Natural killer cell (primary cell): ENCODE data around the gene THSD4. TPM values are rescaled to one million over a fixed set of nuclear protein-coding genes. Genes with fewer than 3 reads are reported as not detected.

Source experiments
- ATAC-seq, 3 donors: fragments of 150-1000 bp in 2 of 3; fragments of 200-7000 bp in 1 of 3; cut with Tn5 transposase; 1 replicate in 1 of 3; 2 replicates in 2 of 3; pipeline ENCODE4 v1.10.0; 2021; ENCODE audit warnings: mild to moderate bottlenecking in 2 of 3, moderate library complexity in 2 of 3
- DNase-seq, 2 donors: peaks; one replicate each; pipeline versions ENCODE4 v3.0.0 to v3.0.0-alpha.2; 2013 to 2021; ENCODE audit warnings: mixed read lengths in 1 of 2
- H3K27ac ChIP-seq: one replicate; pipeline ENCODE4 v1.5.1; 2013; ENCODE audit warnings: mild to moderate bottlenecking, low read length
- H3K27me3 ChIP-seq: one replicate; pipeline ENCODE4 v1.6.1; 2013; ENCODE audit warnings: low read length; ENCODE audit not compliant: control insufficient read depth, insufficient read depth
- H3K36me3 ChIP-seq: one replicate; pipeline ENCODE4 v1.6.1; 2013; ENCODE audit warnings: low read length; ENCODE audit not compliant: control insufficient read depth, insufficient read depth
- H3K4me1 ChIP-seq: one replicate; pipeline ENCODE4 v1.6.1; 2013; ENCODE audit warnings: low read length; ENCODE audit not compliant: control insufficient read depth, insufficient read depth
- H3K4me3 ChIP-seq: one replicate; pipeline ENCODE4 v1.5.1; 2013; ENCODE audit warnings: low read length
- H3K9me3 ChIP-seq: one replicate; pipeline ENCODE4 v1.6.1; 2013; ENCODE audit warnings: low read length; ENCODE audit not compliant: control insufficient read depth, insufficient read depth
- H3K27ac Mint-ChIP-seq, 2 donors: one replicate each; pipeline ENCODE4 v1.8.0; 2022; ENCODE audit warnings: mild to moderate bottlenecking in 2 of 2, mixed read lengths in 2 of 2, moderate library complexity in 1 of 2
- H3K27me3 Mint-ChIP-seq, 2 donors: one replicate each; pipeline ENCODE4 v1.8.0; 2022; ENCODE audit warnings: low read depth in 2 of 2, mixed read lengths in 2 of 2
- H3K36me3 Mint-ChIP-seq: one replicate; pipeline ENCODE4 v1.8.0; 2022; ENCODE audit warnings: mixed read lengths
- H3K4me1 Mint-ChIP-seq, 2 donors: one replicate each; pipeline ENCODE4 v1.8.0; 2022; ENCODE audit warnings: mixed read lengths in 2 of 2
- H3K4me3 Mint-ChIP-seq: one replicate; pipeline ENCODE4 v1.8.0; 2022; ENCODE audit warnings: mild to moderate bottlenecking, moderate library complexity, mixed read lengths
- H3K9me3 Mint-ChIP-seq, 2 donors: one replicate each; pipeline ENCODE4 v1.8.0; 2022; ENCODE audit warnings: mixed read lengths in 2 of 2
- WGBS: methylation state at CpG from one replicate; pipeline ENCODE4 v1.1.7; 2013; ENCODE audit warnings: missing lambda C conversion rate; ENCODE audit not compliant: insufficient coverage; 5-methylcytosine and 5-hydroxymethylcytosine counted together
- intact Hi-C: fragments of 100-400 bp; cut with micrococcal nuclease; formaldehyde crosslinking; loops from one replicate; pipeline ENCODE4 v1.14.2; 2022
- total RNA-seq, 4 donors: library from RNA; stranded (reverse); fragments of 120-200 nt in 1 of 4; gene quantifications; one replicate each; pipeline versions ENCODE4 v1.2.3 to v1.2.4, GENCODE V29; 2013 to 2022
- TF ChIP-seq, protein P1 (sequence below): fragments of 200-600 bp; IDR thresholded peaks from one replicate; pipeline ENCODE4 v1.8.0; 2022; ENCODE audit warnings: antibody characterized with exemption

Gene THSD4
- total RNA-seq, 3 donors from 2014 or later (not counting 1 experiment from before 2014, with no cell fraction given) = not detected

GRCh38 chr15:71612869-71613268 is 497.6 kb downstream of the THSD4 start:
- Histone ChIP-seq H3K4me1 (no peaks in the 10 kb centered on the region), H3K27me3 (no peaks in the 10 kb centered on the region), H3K9me3 (no peaks in the 10 kb centered on the region), H3K27ac (no peak overlapping the region), H3K4me3 (no peak overlapping the region), H3K36me3 (no peaks in the 10 kb centered on the region)
- Mint-ChIP-seq H3K36me3 (no peaks in the 10 kb centered on the region), H3K9me3 (no peaks in the 10 kb centered on the region), H3K4me3 (no peak overlapping the region), H3K27me3 (peaks cover 10 to 41% of the 10 kb centered on the region in 2 donors), H3K27ac (no peak overlapping the region), H3K4me1 (no peaks in the 10 kb centered on the region)
- TF ChIP-seq, protein P1, sequence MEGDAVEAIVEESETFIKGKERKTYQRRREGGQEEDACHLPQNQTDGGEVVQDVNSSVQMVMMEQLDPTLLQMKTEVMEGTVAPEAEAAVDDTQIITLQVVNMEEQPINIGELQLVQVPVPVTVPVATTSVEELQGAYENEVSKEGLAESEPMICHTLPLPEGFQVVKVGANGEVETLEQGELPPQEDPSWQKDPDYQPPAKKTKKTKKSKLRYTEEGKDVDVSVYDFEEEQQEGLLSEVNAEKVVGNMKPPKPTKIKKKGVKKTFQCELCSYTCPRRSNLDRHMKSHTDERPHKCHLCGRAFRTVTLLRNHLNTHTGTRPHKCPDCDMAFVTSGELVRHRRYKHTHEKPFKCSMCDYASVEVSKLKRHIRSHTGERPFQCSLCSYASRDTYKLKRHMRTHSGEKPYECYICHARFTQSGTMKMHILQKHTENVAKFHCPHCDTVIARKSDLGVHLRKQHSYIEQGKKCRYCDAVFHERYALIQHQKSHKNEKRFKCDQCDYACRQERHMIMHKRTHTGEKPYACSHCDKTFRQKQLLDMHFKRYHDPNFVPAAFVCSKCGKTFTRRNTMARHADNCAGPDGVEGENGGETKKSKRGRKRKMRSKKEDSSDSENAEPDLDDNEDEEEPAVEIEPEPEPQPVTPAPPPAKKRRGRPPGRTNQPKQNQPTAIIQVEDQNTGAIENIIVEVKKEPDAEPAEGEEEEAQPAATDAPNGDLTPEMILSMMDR = no peak
- DNase-seq = no peak
- 91% methylated on average over 2 of the region's 2 CpGs for WGBS
- no peak for ATAC-seq
- intact Hi-C loops = no loop called here

DNA sequence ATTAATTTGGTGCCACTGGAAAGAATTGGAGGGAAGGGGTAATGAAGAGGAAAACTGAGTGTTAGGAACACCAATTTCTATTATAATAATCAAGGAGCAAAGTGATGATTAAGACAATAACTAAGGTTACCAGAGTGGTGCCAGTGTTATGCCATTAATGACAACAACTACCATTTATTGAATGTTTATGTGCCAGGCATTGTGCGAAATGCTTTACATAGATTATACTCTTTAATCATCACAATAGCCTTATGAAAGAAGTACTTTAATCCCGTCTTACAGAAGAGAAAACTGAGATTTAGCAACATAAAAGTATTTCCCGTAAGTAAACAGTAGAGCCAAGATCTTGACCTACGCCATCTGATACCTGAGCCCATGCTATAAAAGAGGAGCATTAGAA is 507.8 kb downstream of the THSD4 start:
- no peaks in the 10 kb centered on the region for H3K4me1 Mint-ChIP-seq
- no peak overlapping the region for H3K27ac Mint-ChIP-seq
- no peak for DNase-seq
- WGBS = 84% methylated on average over 4 of the region's 4 CpGs
- H3K9me3 Mint-ChIP-seq = no peaks in the 10 kb centered on the region
- Histone ChIP-seq H3K4me1 (no peaks in the 10 kb centered on the region), H3K27me3 (no peaks in the 10 kb centered on the region), H3K27ac (no peak overlapping the region), H3K36me3 (no peaks in the 10 kb centered on the region), H3K9me3 (no peaks in the 10 kb centered on the region), H3K4me3 (no peak overlapping the region)
- no peak for ATAC-seq
- H3K27me3 Mint-ChIP-seq = peaks cover 12 to 27% of the 10 kb centered on the region in 2 donors
- TF ChIP-seq, protein P1 = no peak
- intact Hi-C loops = no loop called here
- no peak overlapping the region for H3K4me3 Mint-ChIP-seq
- no peaks in the 10 kb centered on the region for H3K36me3 Mint-ChIP-seq

GRCh38 chr15:71626596-71627088 is 511.4 kb downstream of the THSD4 start:
- peaks cover 18 to 43% of the 10 kb centered on the region in 2 donors for H3K27me3 Mint-ChIP-seq
- Histone ChIP-seq H3K27ac (no peak overlapping the region), H3K9me3 (no peaks in the 10 kb centered on the region), H3K4me3 (no peak overlapping the region), H3K4me1 (no peaks in the 10 kb centered on the region), H3K27me3 (no peaks in the 10 kb centered on the region), H3K36me3 (no peaks in the 10 kb centered on the region)
- ATAC-seq = no peak
- TF ChIP-seq, protein P1 = no peak
- no peak overlapping the region for H3K4me3 Mint-ChIP-seq
- no peaks in the 10 kb centered on the region for H3K9me3 Mint-ChIP-seq
- no peak for DNase-seq
- no peaks in the 10 kb centered on the region for H3K36me3 Mint-ChIP-seq
- 87% methylated on average over 4 of the region's 4 CpGs for WGBS
- no peak overlapping the region for H3K27ac Mint-ChIP-seq
- intact Hi-C loops = no loop called here
- H3K4me1 Mint-ChIP-seq = no peaks in the 10 kb centered on the region

DNA sequence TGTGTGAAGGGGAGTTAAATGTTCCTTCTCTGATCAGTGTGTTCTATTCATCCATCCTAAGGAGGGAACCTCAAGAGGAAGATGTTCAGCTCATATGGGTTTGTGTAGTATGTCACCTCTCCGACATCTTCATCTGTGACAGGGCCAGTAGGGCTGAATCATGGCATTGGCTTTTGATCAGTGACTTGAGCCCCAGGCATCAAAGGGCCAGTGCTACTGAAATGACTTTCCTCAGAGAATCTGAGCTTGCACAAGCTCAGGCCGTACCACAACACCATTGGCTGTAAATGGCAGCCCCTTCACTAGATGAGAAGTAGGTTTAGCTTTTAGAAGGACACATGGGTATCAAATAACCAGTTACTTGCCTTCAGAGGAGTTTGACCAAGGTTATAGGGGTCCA is 511.9 kb downstream of the THSD4 start:
- TF ChIP-seq, protein P1 = no peak
- Mint-ChIP-seq H3K9me3 (no peaks in the 10 kb centered on the region), H3K27ac (no peak overlapping the region), H3K4me3 (no peak overlapping the region), H3K4me1 (no peaks in the 10 kb centered on the region), H3K36me3 (no peaks in the 10 kb centered on the region), H3K27me3 (peaks cover 18 to 46% of the 10 kb centered on the region in 2 donors)
- no peak overlapping the region for H3K4me3 ChIP-seq
- H3K9me3 ChIP-seq = no peaks in the 10 kb centered on the region
- H3K27ac ChIP-seq = no peak overlapping the region
- intact Hi-C loops = no loop called here
- H3K27me3 ChIP-seq = no peaks in the 10 kb centered on the region
- 69% methylated on average over 2 of the region's 2 CpGs for WGBS
- DNase-seq = no peak
- no peaks in the 10 kb centered on the region for H3K4me1 ChIP-seq
- no peak for ATAC-seq
- H3K36me3 ChIP-seq = no peaks in the 10 kb centered on the region
